ENCODE measurements around the gene AKR1D1. TPM values are rescaled to one million over a fixed set of nuclear protein-coding genes. Genes with fewer than 3 reads are reported as not detected.

The AKR1D1 gene
- not detected for total RNA-seq
- polyA plus RNA-seq, result not detected
- long read RNA-seq, donor 1, result 0 reads
- long read RNA-seq, donor 2, result 0 reads
- long read RNA-seq, donor 3, result 0 reads
- long read RNA-seq, donor 4, result 0 reads
- long read RNA-seq, donor 5, result 0 reads
- long read RNA-seq, donor 6, result 0 reads
- long read RNA-seq, donor 7, result 0 reads
- long read RNA-seq, donor 8, result 0 reads
- long read RNA-seq, donor 9, result 0 reads
- long read RNA-seq, donor 10, result 0 reads

GRCh38 chr7:138076196-138076595 lies at the start of gene AKR1D1:
Gene AKR1D1 (plus strand): TSS chr7:138076459. CDS start chr7:138076519, 60 bp downstream.
- WGBS, 5 donors, result 80 to 92% (median 88%) methylated on average over 3 of the region's 3 CpGs
- H3K4me1 ChIP-seq, result no peaks in the 10 kb centered on the region
- H3K27me3 ChIP-seq, result no peaks in the 10 kb centered on the region
- no peak within 1 kb of the TSS for H3K4me3 ChIP-seq
- peaks cover 0 to 4% (median 0%) of the 10 kb centered on the region in 4 donors for H3K9me3 ChIP-seq
- no peak within 1 kb of the TSS for H3K27ac ChIP-seq
- H3K36me3 ChIP-seq, result no peaks in the 10 kb centered on the region
- no peak for TF ChIP-seq CTCF (IDR thresholded peaks at IDR 0.05)
- no peak for TF ChIP-seq POLR2A (IDR thresholded peaks at IDR 0.05)
- TF ChIP-seq EP300 (IDR thresholded peaks at IDR 0.05), result no peak
- no peak for TF ChIP-seq POLR2AphosphoS5 (IDR thresholded peaks at IDR 0.05)
- DNase-seq, result no peak
- intact Hi-C loops (cut with DNase I; ENCODE audit: low total_unique reads), result no loop called here

GRCh38 chr7:138027100-138027499 lies 49.2 kb upstream of the AKR1D1 start:
- WGBS, 5 donors, result 27 to 42% (median 32%) methylated on average over 2 of the region's 2 CpGs
- Histone ChIP-seq H3K4me1 (no peaks in the 10 kb centered on the region), H3K36me3 (no peaks in the 10 kb centered on the region), H3K27me3 (no peaks in the 10 kb centered on the region), H3K9me3 (no peaks in the 10 kb centered on the region), H3K27ac (no peak overlapping the region), H3K4me3 (no peak overlapping the region)
- DNase-seq, result no peak
- intact Hi-C loops (cut with DNase I; ENCODE audit: low total_unique reads), result no loop called here
- no peak for TF ChIP-seq POLR2A (IDR thresholded peaks at IDR 0.05)
- no peak for TF ChIP-seq CTCF (IDR thresholded peaks at IDR 0.05)
- TF ChIP-seq EP300 (IDR thresholded peaks at IDR 0.05), result no peak
- TF ChIP-seq POLR2AphosphoS5 (IDR thresholded peaks at IDR 0.05), result no peak

- H3K27me3 ChIP-seq, result no peaks in the 10 kb centered on the region
- no peak overlapping the region for H3K4me3 ChIP-seq
- intact Hi-C loops (cut with DNase I; ENCODE audit: low total_unique reads), result no loop called here
- H3K27ac ChIP-seq, result no peak overlapping the region
- DNase-seq, result no peak
- 85 to 94% (median 91%) methylated on average over 4 of the region's 4 CpGs for WGBS, 5 donors
- H3K4me1 ChIP-seq, result no peaks in the 10 kb centered on the region
- TF ChIP-seq POLR2AphosphoS5 (IDR thresholded peaks at IDR 0.05) (no peak), CTCF (IDR thresholded peaks at IDR 0.05) (no peak), POLR2A (IDR thresholded peaks at IDR 0.05) (no peak), EP300 (IDR thresholded peaks at IDR 0.05) (no peak)
- H3K9me3 ChIP-seq, result no peaks in the 10 kb centered on the region
- no peaks in the 10 kb centered on the region for H3K36me3 ChIP-seq
These were observed 47.1 kb upstream of the AKR1D1 start for GRCh38 chr7:138029126-138029525.

GRCh38 chr7:138029941-138030340 lies 46.3 kb upstream of the AKR1D1 start:
- Histone ChIP-seq H3K4me3 (no peak overlapping the region), H3K36me3 (no peaks in the 10 kb centered on the region), H3K27me3 (no peaks in the 10 kb centered on the region), H3K4me1 (no peaks in the 10 kb centered on the region), H3K27ac (no peak overlapping the region), H3K9me3 (no peaks in the 10 kb centered on the region)
- WGBS, 5 donors, result 54 to 70% (median 61%) methylated on average over 2 of the region's 2 CpGs
- no peak for DNase-seq
- intact Hi-C loops (cut with DNase I; ENCODE audit: low total_unique reads), result no loop called here
- no peak for TF ChIP-seq POLR2A (IDR thresholded peaks at IDR 0.05)
- no peak for TF ChIP-seq EP300 (IDR thresholded peaks at IDR 0.05)
- TF ChIP-seq POLR2AphosphoS5 (IDR thresholded peaks at IDR 0.05), result no peak
- TF ChIP-seq CTCF (IDR thresholded peaks at IDR 0.05), result no peak

All from stomach (tissue), 19 donors.